Lower leg skin (tissue), 3 donors: ENCODE data around the gene BRD4.

Source experiments
- POLR2A ChIP-seq, 2 donors: fragments of 450-650 bp; IDR thresholded peaks; one replicate each; pipeline ENCODE4 v1.6.1; 2016 to 2017; ENCODE audit warnings: antibody characterized with exemption in 2 of 2, mild to moderate bottlenecking in 1 of 2, moderate library complexity in 1 of 2
- TF ChIP-seq, protein P1 (sequence below), 3 donors: fragments of 450-650 bp; IDR thresholded peaks; one replicate each; pipeline ENCODE4 v1.5.1; 2016; ENCODE audit warnings: antibody characterized with exemption in 3 of 3, mild to moderate bottlenecking in 3 of 3, moderate library complexity in 2 of 3

DNA sequence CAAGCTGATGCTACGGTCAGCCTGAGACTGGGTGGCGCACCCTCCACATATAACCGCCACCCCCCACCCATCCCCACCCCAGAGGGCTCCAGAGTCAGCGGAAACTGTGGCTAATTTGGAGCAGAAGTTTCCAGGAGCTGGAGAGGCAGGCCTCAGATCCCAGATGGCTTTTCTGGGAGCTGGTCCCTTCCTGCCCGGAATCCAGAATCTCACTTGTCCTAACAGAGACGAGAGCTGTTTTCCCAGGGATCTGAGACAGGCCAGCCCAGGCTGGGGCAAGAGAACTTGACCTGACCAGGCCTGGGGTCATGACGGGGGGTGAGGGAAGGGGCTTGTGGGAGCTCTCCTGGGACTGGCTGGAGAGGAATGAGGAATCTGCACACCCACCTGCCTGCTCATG, 106.6 kb downstream of the BRD4 start:
- no peak for TF ChIP-seq POLR2A (IDR thresholded peaks at IDR 0.05)
- TF ChIP-seq, protein P1, sequence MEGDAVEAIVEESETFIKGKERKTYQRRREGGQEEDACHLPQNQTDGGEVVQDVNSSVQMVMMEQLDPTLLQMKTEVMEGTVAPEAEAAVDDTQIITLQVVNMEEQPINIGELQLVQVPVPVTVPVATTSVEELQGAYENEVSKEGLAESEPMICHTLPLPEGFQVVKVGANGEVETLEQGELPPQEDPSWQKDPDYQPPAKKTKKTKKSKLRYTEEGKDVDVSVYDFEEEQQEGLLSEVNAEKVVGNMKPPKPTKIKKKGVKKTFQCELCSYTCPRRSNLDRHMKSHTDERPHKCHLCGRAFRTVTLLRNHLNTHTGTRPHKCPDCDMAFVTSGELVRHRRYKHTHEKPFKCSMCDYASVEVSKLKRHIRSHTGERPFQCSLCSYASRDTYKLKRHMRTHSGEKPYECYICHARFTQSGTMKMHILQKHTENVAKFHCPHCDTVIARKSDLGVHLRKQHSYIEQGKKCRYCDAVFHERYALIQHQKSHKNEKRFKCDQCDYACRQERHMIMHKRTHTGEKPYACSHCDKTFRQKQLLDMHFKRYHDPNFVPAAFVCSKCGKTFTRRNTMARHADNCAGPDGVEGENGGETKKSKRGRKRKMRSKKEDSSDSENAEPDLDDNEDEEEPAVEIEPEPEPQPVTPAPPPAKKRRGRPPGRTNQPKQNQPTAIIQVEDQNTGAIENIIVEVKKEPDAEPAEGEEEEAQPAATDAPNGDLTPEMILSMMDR (IDR thresholded peaks at IDR 0.05) = no peak
